HG02973 (cell line): ENCODE results near the gene ACTG1.

Source experiments
- ATAC-seq: cut with Tn5 transposase; IDR thresholded peaks from one replicate; pipeline ENCODE4 v1.9.1; 2021; ENCODE audit warnings: moderate library complexity; ENCODE audit not compliant: unreplicated experiment

Gene ACTG1

GRCh38 chr17:81499601-81499970 is 13.0 kb downstream of the ACTG1 start:
- ATAC-seq: no peak

GRCh38 chr17:81498953-81499600 is 13.5 kb downstream of the ACTG1 start:
- no peak for ATAC-seq

- no peak for ATAC-seq
Measured at GRCh38 chr17:81494626-81495377, 17.8 kb downstream of the ACTG1 start.

GRCh38 chr17:81493198-81494038 is 19.2 kb downstream of the ACTG1 start:
- ATAC-seq: no peak

- no peak for ATAC-seq
Measured at GRCh38 chr17:81492706-81493105, 19.9 kb downstream of the ACTG1 start.

- no peak for ATAC-seq
Measured at GRCh38 chr17:81492202-81492601, 20.4 kb downstream of the ACTG1 start.

- no peak for ATAC-seq
Measured at GRCh38 chr17:81491761-81492160, 20.8 kb downstream of the ACTG1 start.

- no peak for ATAC-seq
Measured at GRCh38 chr17:81491181-81491581, 21.4 kb downstream of the ACTG1 start.

- no peak for ATAC-seq
Measured at GRCh38 chr17:81489998-81490992, 22.3 kb downstream of the ACTG1 start.

- no peak for ATAC-seq
Measured at GRCh38 chr17:81489012-81489997, 23.3 kb downstream of the ACTG1 start.

- no peak for ATAC-seq
Measured at GRCh38 chr17:81488276-81488860, 24.2 kb downstream of the ACTG1 start.

GRCh38 chr17:81487487-81488275 is 24.9 kb downstream of the ACTG1 start:
- ATAC-seq: no peak

- ATAC-seq: no peak
Measured at GRCh38 chr17:81487089-81487486, 25.5 kb downstream of the ACTG1 start.

- ATAC-seq: no peak
Measured at GRCh38 chr17:81486199-81486810, 26.3 kb downstream of the ACTG1 start.

GRCh38 chr17:81484195-81484979 is 28.2 kb downstream of the ACTG1 start:
- peak; percentile 58 for ATAC-seq

- ATAC-seq: no peak
Measured at GRCh38 chr17:81483862-81484194, 28.8 kb downstream of the ACTG1 start.
